ENCODE measurements around the gene CXCL9. TPM values are rescaled to one million over a fixed set of nuclear protein-coding genes. Genes with fewer than 3 reads are reported as not detected.

The CXCL9 gene
- total RNA-seq, 5 donors from 2014 or later (not counting 1 experiment from before 2014, with no cell fraction given): not detected

DNA sequence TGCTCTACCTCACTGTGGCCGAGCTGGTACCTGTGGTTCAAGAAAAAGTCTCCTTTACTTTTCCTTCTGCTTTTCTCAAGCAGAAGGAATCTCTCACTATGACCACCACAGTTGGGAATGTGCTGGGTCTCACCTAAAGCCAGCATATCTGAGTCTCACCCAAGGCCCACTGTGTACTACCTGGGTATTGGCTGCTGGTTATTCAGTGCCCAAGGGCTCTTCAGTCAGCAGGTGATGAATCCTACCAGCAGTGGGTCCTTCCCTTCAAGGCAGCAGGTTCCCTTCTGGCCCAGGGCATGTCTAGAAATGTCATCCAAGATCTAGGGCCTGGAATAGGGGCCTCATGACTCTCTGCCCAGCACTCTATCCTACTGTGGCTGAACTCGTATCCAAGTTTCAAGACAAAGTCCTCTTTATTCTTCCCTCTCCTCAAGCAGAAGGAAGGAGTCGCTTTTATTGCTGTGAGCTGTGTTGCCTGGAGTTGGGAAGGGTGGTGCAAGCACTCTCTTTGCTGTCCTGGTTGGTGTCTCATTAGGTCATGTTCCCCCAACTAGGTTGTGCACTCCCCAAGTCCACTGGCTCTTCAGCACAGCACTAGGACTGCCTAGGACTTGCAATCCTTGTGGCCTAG is 9.9 kb upstream of the CXCL9 start:
- Mint-ChIP-seq H3K27ac (no peak overlapping the region), H3K4me1 (peaks cover 0 to 2% (median 0%) of the 10 kb centered on the region in 3 donors), H3K9me3 (no peaks in the 10 kb centered on the region), H3K27me3 (peaks cover 0 to 3% of the 10 kb centered on the region in 2 donors), H3K36me3 (no peaks in the 10 kb centered on the region), H3K4me3 (no peak overlapping the region)
- CTCF ChIA-PET: interaction anchor here (0.6 kb wide), 3 partner anchors 15 to 486 kb away, joined by 3 to 5 read pairs (median 3); no protein-coding TSS in a partner anchor
- POLR2A ChIA-PET: no interaction called here
- Histone ChIP-seq H3K4me1 (ENCODE audit: control insufficient read depth in 1 of 2, extremely low read depth in 1 of 2, insufficient read depth in 2 of 2, low read length in 2 of 2) (no peaks in the 10 kb centered on the region), H3K9me3 (no peaks in the 10 kb centered on the region), H3K27me3 (replicated peaks in 1 of 2; ENCODE audit: control insufficient read depth in 2 of 2, extremely low read depth in 1 of 2, insufficient read depth in 2 of 2, low read length in 1 of 2) (no peaks in the 10 kb centered on the region), H3K4me3 (ENCODE audit: control insufficient read depth in 1 of 2, extremely low read depth in 1 of 2, low read length in 1 of 2) (no peak overlapping the region), H3K36me3 (ENCODE audit: control insufficient read depth in 2 of 2, extremely low read depth in 1 of 2, insufficient read depth in 1 of 2, low read length in 1 of 2) (no peaks in the 10 kb centered on the region), H3K27ac (ENCODE audit: low read length) (no peak overlapping the region)
- no CpG with 5 or more reads among the region's 3 CpGs for WGBS (ENCODE audit: insufficient coverage)
- ATAC-seq (replicated peaks in 1 of 4) (no peak), DNase-seq (no peak)

DNA sequence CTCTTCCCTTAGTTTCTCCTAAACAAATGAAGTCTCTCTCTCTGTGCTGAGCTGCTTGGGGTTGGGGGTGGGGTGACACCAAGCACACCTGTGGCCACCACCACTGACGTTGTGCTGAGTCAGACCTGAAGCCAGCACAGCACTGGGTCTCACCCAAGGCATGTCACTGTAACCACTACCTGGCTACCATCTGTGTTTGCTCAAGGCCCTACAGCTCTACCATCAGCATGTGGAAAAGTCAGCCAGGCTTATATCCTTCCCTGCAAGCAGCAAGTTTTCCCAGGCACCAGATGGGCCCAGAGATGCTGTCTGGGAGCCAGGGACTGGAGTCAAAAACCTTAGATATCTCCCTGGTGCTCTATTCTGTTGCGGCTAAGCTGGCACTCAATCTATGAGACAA is 9.1 kb upstream of the CXCL9 start:
- ATAC-seq (replicated peaks in 1 of 4): no peak
- Histone ChIP-seq H3K4me1 (ENCODE audit: control insufficient read depth in 1 of 2, extremely low read depth in 1 of 2, insufficient read depth in 2 of 2, low read length in 2 of 2) (no peaks in the 10 kb centered on the region), H3K4me3 (ENCODE audit: control insufficient read depth in 1 of 2, extremely low read depth in 1 of 2, low read length in 1 of 2) (no peak overlapping the region), H3K27me3 (replicated peaks in 1 of 2; ENCODE audit: control insufficient read depth in 2 of 2, extremely low read depth in 1 of 2, insufficient read depth in 2 of 2, low read length in 1 of 2) (peaks cover 0 to under 1% of the 10 kb centered on the region in 2 experiments), H3K27ac (ENCODE audit: low read length) (no peak overlapping the region), H3K9me3 (no peaks in the 10 kb centered on the region), H3K36me3 (ENCODE audit: control insufficient read depth in 2 of 2, extremely low read depth in 1 of 2, insufficient read depth in 1 of 2, low read length in 1 of 2) (no peaks in the 10 kb centered on the region)
- CTCF ChIA-PET: no interaction called here
- POLR2A ChIA-PET: no interaction called here
- Mint-ChIP-seq H3K27me3 (peaks cover 0 to 5% of the 10 kb centered on the region in 2 donors), H3K27ac (no peak overlapping the region), H3K36me3 (no peaks in the 10 kb centered on the region), H3K4me1 (no peaks in the 10 kb centered on the region), H3K4me3 (no peak overlapping the region), H3K9me3 (no peaks in the 10 kb centered on the region)
- DNase-seq: no peak
- WGBS (ENCODE audit: insufficient coverage): 52% methylated on average over 2 of the region's 2 CpGs

DNA sequence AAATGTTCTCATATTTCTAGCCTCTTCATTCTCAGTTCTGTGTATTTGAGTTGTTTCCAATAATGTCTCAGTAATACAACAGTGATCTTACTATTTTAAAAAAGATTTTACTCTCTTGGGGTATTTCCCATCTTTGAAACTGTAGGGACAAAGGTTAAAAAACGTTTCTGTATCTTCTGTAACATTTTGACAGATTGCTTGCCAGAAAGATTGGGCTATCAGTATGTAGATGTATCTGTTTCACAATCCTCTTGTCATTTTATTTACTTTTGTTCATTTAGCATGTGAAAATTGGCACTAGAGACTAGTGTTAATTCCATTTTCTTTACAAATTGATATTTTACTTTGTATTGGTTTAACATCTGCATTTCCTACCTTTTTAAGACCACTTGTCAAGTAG is 6.2 kb upstream of the CXCL9 start:
- H3K4me3 ChIP-seq (ENCODE audit: control insufficient read depth in 1 of 2, extremely low read depth in 1 of 2, low read length in 1 of 2): no peak overlapping the region
- H3K27me3 ChIP-seq (replicated peaks in 1 of 2; ENCODE audit: control insufficient read depth in 2 of 2, extremely low read depth in 1 of 2, insufficient read depth in 2 of 2, low read length in 1 of 2): peaks cover 0 to 11% of the 10 kb centered on the region in 2 experiments
- H3K9me3 ChIP-seq: no peaks in the 10 kb centered on the region
- POLR2A ChIA-PET: no interaction called here
- no CpG with 5 or more reads among the region's 1 CpG for WGBS (ENCODE audit: insufficient coverage)
- Mint-ChIP-seq H3K36me3 (no peaks in the 10 kb centered on the region), H3K4me3 (no peak overlapping the region), H3K4me1 (no peaks in the 10 kb centered on the region), H3K27ac (no peak overlapping the region), H3K9me3 (no peaks in the 10 kb centered on the region), H3K27me3 (peaks cover 2 to 5% of the 10 kb centered on the region in 2 donors)
- CTCF ChIA-PET: no interaction called here
- H3K4me1 ChIP-seq (ENCODE audit: control insufficient read depth in 1 of 2, extremely low read depth in 1 of 2, insufficient read depth in 2 of 2, low read length in 2 of 2): no peaks in the 10 kb centered on the region
- H3K36me3 ChIP-seq (ENCODE audit: control insufficient read depth in 2 of 2, extremely low read depth in 1 of 2, insufficient read depth in 1 of 2, low read length in 1 of 2): no peaks in the 10 kb centered on the region
- no peak overlapping the region for H3K27ac ChIP-seq (ENCODE audit: low read length)
- ATAC-seq (replicated peaks in 1 of 4): no peak
- DNase-seq: no peak

DNA sequence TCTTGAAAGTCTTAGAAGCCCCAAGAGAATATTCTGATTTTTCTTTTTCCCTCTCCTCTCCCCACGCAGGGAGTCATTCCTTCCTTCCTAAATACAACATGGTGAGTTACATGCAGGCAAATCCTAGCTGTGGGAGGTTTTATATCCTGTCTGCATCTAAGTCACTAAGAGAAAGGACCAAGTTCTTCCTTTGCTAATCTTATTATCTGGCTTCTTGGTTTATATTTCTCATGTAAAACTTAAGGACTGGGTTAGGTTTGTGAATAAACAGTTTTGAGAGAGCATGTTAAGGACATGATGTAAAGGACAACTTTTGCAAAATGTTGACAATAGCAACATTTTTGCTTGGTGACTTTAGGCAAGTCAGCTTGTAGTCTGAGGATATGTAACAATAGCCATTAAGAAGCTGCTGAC is 5.1 kb upstream of the CXCL9 start:
- Mint-ChIP-seq H3K27me3 (peaks cover 2 to 5% of the 10 kb centered on the region in 2 donors), H3K9me3 (no peaks in the 10 kb centered on the region), H3K27ac (no peak overlapping the region), H3K4me3 (no peak overlapping the region), H3K4me1 (no peaks in the 10 kb centered on the region), H3K36me3 (no peaks in the 10 kb centered on the region)
- no peak for ATAC-seq (replicated peaks in 1 of 4)
- no peak overlapping the region for H3K27ac ChIP-seq (ENCODE audit: low read length)
- no peaks in the 10 kb centered on the region for H3K9me3 ChIP-seq
- no peak for DNase-seq
- CTCF ChIA-PET: no interaction called here
- H3K4me3 ChIP-seq (ENCODE audit: control insufficient read depth in 1 of 2, extremely low read depth in 1 of 2, low read length in 1 of 2): no peak overlapping the region
- H3K36me3 ChIP-seq (ENCODE audit: control insufficient read depth in 2 of 2, extremely low read depth in 1 of 2, insufficient read depth in 1 of 2, low read length in 1 of 2): no peaks in the 10 kb centered on the region
- peaks cover 0 to 11% of the 10 kb centered on the region in 2 experiments for H3K27me3 ChIP-seq (replicated peaks in 1 of 2; ENCODE audit: control insufficient read depth in 2 of 2, extremely low read depth in 1 of 2, insufficient read depth in 2 of 2, low read length in 1 of 2)
- no peaks in the 10 kb centered on the region for H3K4me1 ChIP-seq (ENCODE audit: control insufficient read depth in 1 of 2, extremely low read depth in 1 of 2, insufficient read depth in 2 of 2, low read length in 2 of 2)
- POLR2A ChIA-PET: no interaction called here
- WGBS (ENCODE audit: insufficient coverage): no CpG with 5 or more reads among the region's 1 CpG

DNA sequence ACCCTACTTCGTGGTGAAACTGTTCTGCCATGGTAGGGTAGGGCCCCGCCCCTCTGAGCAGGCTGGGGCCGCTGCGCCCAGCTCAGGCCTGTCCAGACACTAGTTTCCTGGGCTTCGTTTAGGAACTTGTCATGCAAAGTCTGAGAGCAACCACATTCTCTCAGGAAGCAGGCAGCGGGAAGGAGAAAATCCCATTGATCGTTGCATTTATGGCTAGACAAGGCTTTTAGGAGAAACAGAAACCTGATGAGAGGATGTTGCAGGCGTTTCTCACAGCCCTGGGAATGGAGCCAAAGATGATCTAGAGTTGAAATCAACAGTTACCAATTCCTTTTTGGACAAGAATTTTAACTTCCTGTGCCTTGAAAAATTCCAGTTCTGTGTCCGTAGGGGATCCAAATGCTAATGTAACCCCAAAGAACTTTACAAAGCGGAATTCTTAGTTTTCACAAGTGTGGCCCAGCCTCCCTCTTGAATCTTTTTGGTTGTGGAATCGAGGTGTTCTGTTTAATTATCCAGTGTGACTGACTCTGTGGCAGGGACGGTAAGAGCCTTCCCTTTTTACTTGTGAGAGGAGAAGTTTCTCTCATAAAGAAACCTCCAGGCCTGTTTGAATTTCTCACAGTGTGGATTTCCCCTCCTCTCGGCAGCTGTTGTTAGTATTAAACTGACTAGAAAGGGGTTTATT is 4.5 kb upstream of the CXCL9 start:
- no peaks in the 10 kb centered on the region for H3K9me3 Mint-ChIP-seq
- Histone ChIP-seq H3K27me3 (replicated peaks in 1 of 2; ENCODE audit: control insufficient read depth in 2 of 2, extremely low read depth in 1 of 2, insufficient read depth in 2 of 2, low read length in 1 of 2) (peaks cover 0 to 11% of the 10 kb centered on the region in 2 experiments), H3K36me3 (ENCODE audit: control insufficient read depth in 2 of 2, extremely low read depth in 1 of 2, insufficient read depth in 1 of 2, low read length in 1 of 2) (no peaks in the 10 kb centered on the region), H3K4me1 (ENCODE audit: control insufficient read depth in 1 of 2, extremely low read depth in 1 of 2, insufficient read depth in 2 of 2, low read length in 2 of 2) (no peaks in the 10 kb centered on the region), H3K4me3 (ENCODE audit: control insufficient read depth in 1 of 2, extremely low read depth in 1 of 2, low read length in 1 of 2) (no peak overlapping the region), H3K27ac (ENCODE audit: low read length) (no peak overlapping the region), H3K9me3 (no peaks in the 10 kb centered on the region)
- no peaks in the 10 kb centered on the region for H3K36me3 Mint-ChIP-seq
- CTCF ChIA-PET: no interaction called here
- H3K27ac Mint-ChIP-seq: no peak overlapping the region
- DNase-seq (no peak), ATAC-seq (replicated peaks in 1 of 4) (no peak)
- POLR2A ChIA-PET: no interaction called here
- WGBS (ENCODE audit: insufficient coverage): 77% methylated on average over 8 of the region's 13 CpGs
- H3K4me1 Mint-ChIP-seq: no peaks in the 10 kb centered on the region
- peaks cover 2 to 5% of the 10 kb centered on the region in 2 donors for H3K27me3 Mint-ChIP-seq
- no peak overlapping the region for H3K4me3 Mint-ChIP-seq

DNA sequence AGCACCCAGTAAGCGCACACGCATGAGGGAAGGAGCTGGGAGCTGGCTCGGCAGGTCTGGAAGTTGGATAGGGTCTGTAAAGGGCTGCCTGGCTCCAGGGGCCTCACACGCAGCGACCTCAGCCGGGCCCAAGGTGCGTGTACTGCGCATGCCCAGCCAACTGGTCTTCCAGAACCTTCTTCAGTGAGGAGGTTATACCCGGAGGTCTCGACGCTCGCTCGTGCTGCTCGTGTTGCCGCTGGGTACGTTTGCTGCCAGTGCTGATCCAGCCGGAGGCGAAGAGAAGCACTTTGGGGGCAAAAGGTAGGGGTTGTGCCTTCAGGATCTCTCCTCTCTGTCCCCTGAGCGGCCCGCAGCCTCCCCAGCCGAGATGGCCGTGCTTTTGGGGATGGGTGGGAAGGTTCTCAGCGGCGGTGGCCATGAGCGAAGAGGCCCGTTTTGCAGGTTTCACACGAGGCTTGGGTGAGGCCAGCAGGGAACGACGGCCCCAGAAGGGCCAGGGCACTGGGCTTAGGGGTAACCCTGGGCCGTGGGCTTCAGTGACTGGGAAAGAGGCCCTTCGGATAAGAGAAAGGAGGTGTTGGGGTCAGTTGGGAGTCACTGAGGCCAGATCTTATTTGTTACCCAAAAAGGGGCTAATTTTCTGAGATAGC is 3.8 kb upstream of the CXCL9 start:
- H3K27ac Mint-ChIP-seq: no peak overlapping the region
- Histone ChIP-seq H3K9me3 (no peaks in the 10 kb centered on the region), H3K4me3 (ENCODE audit: control insufficient read depth in 1 of 2, extremely low read depth in 1 of 2, low read length in 1 of 2) (no peak overlapping the region), H3K27ac (ENCODE audit: low read length) (no peak overlapping the region), H3K27me3 (replicated peaks in 1 of 2; ENCODE audit: control insufficient read depth in 2 of 2, extremely low read depth in 1 of 2, insufficient read depth in 2 of 2, low read length in 1 of 2) (peaks cover 0 to 11% of the 10 kb centered on the region in 2 experiments), H3K4me1 (ENCODE audit: control insufficient read depth in 1 of 2, extremely low read depth in 1 of 2, insufficient read depth in 2 of 2, low read length in 2 of 2) (no peaks in the 10 kb centered on the region), H3K36me3 (ENCODE audit: control insufficient read depth in 2 of 2, extremely low read depth in 1 of 2, insufficient read depth in 1 of 2, low read length in 1 of 2) (no peaks in the 10 kb centered on the region)
- no peaks in the 10 kb centered on the region for H3K9me3 Mint-ChIP-seq
- DNase-seq: no peak
- CTCF ChIA-PET: interaction anchor here in 1 of 2 donors (0.6 kb wide), 1 partner anchor 1880 kb away, joined by 5 read pairs; no protein-coding TSS in a partner anchor
- H3K27me3 Mint-ChIP-seq: peaks cover 2 to 5% of the 10 kb centered on the region in 2 donors
- H3K4me1 Mint-ChIP-seq: no peaks in the 10 kb centered on the region
- POLR2A ChIA-PET: no interaction called here
- H3K4me3 Mint-ChIP-seq: no peak overlapping the region
- no peaks in the 10 kb centered on the region for H3K36me3 Mint-ChIP-seq
- ATAC-seq (replicated peaks in 1 of 4): no peak
- WGBS (ENCODE audit: insufficient coverage): 94% methylated on average over 28 of the region's 31 CpGs

All from T-cell (primary cell).